ENCODE data around the gene C19orf47.
"Not testable (repeated sequence)": the region's sequence is repeated elsewhere in the genome, so short reads cannot be mapped to it uniquely, and the experiment has no call there.

Gene C19orf47

GRCh38 chr19:40376286-40376862 is 28.2 kb upstream of the C19orf47 start:
- no peak for DNase-seq

GRCh38 chr19:40374084-40374483 is 25.9 kb upstream of the C19orf47 start:
- no peak for DNase-seq

GRCh38 chr19:40371802-40372122 is 23.6 kb upstream of the C19orf47 start:
- DNase-seq: no peak

GRCh38 chr19:40370997-40371801 is 23.0 kb upstream of the C19orf47 start:
- DNase-seq: no peak

- not testable (repeated sequence) for DNase-seq
Measured at GRCh38 chr19:40370253-40370652, 22.1 kb upstream of the C19orf47 start.

GRCh38 chr19:40369797-40370196 is 21.6 kb upstream of the C19orf47 start:
- DNase-seq: no peak

- no peak for DNase-seq
Measured at GRCh38 chr19:40367577-40368434, 19.6 kb upstream of the C19orf47 start.

GRCh38 chr19:40366697-40367561 is 18.7 kb upstream of the C19orf47 start:
- DNase-seq: no peak

GRCh38 chr19:40365613-40366401 is 17.6 kb upstream of the C19orf47 start:
- DNase-seq: peak in 2 of 4 experiments; percentile 13 to 17

GRCh38 chr19:40365010-40365409 is 16.8 kb upstream of the C19orf47 start:
- DNase-seq: no peak

GRCh38 chr19:40363069-40363468 is 14.9 kb upstream of the C19orf47 start:
- no peak for DNase-seq

GRCh38 chr19:40362160-40362559 is 14.0 kb upstream of the C19orf47 start:
- no peak for DNase-seq

- no peak for DNase-seq
Measured at GRCh38 chr19:40360708-40361241, 12.6 kb upstream of the C19orf47 start.

- DNase-seq: no peak
Measured at GRCh38 chr19:40360020-40360707, 12.0 kb upstream of the C19orf47 start.

- DNase-seq: no peak
Measured at GRCh38 chr19:40358773-40359172, 10.6 kb upstream of the C19orf47 start.

GRCh38 chr19:40357640-40358039 is 9.4 kb upstream of the C19orf47 start:
- DNase-seq: no peak

- no peak for DNase-seq
Measured at GRCh38 chr19:40356681-40357595, 8.7 kb upstream of the C19orf47 start.

- no peak for DNase-seq
Measured at GRCh38 chr19:40355975-40356680, 7.9 kb upstream of the C19orf47 start.

GRCh38 chr19:40348961-40349507 is 837 bp upstream of the C19orf47 start:
- no peak for DNase-seq
